Effector memory CD4-positive, alpha-beta T cell (primary cell): ENCODE data around the gene TUBGCP6.

ENCODE experiments used
- DNase-seq, 3 donors: peaks; one replicate each; pipeline ENCODE4 v3.0.0-alpha.2; 2020
- H3K27ac ChIP-seq: 2 replicates; pipeline ENCODE4 v1.7.0; 2013; ENCODE audit warnings: mild to moderate bottlenecking, low read length, moderate library complexity; ENCODE audit not compliant: insufficient read depth, poor library complexity, severe bottlenecking
- H3K27me3 ChIP-seq: replicated peaks from 2 replicates; pipeline ENCODE4 v1.7.0; 2013; ENCODE audit warnings: mild to moderate bottlenecking, low read length; ENCODE audit not compliant: insufficient read depth, control insufficient read depth, poor library complexity, severe bottlenecking
- H3K36me3 ChIP-seq: 2 replicates; pipeline ENCODE4 v1.7.0; 2013; ENCODE audit warnings: mild to moderate bottlenecking, low read length, moderate library complexity; ENCODE audit not compliant: control insufficient read depth, insufficient read depth
- H3K4me1 ChIP-seq: 2 replicates; pipeline ENCODE4 v1.7.0; 2013; ENCODE audit warnings: low read length, mild to moderate bottlenecking; ENCODE audit not compliant: control insufficient read depth, insufficient read depth, poor library complexity, severe bottlenecking
- H3K4me3 ChIP-seq: 2 replicates; pipeline ENCODE4 v1.7.0; 2013; ENCODE audit warnings: low read length, low read depth, mild to moderate bottlenecking; ENCODE audit not compliant: insufficient read depth, poor library complexity, severe bottlenecking
- H3K9me3 ChIP-seq: 2 replicates; pipeline ENCODE4 v1.7.0; 2013; ENCODE audit warnings: mild to moderate bottlenecking, low read length, moderate library complexity; ENCODE audit not compliant: control insufficient read depth

The TUBGCP6 gene

GRCh38 chr22:50250555-50251476 is 6.0 kb upstream of the TUBGCP6 start, which contains the start of gene HDAC10:
Gene HDAC10 (minus strand): TSS chr22:50251265. CDS start chr22:50251032, 233 bp downstream.
- Histone ChIP-seq H3K36me3 (peaks cover 18% of the 10 kb centered on the region), H3K27me3 (no peaks in the 10 kb centered on the region), H3K9me3 (no peaks in the 10 kb centered on the region), H3K4me1 (peaks cover 35% of the 10 kb centered on the region), H3K27ac (peak within 1 kb of the TSS; percentile 52), H3K4me3 (peak within 1 kb of the TSS; percentile 70)
- peak; percentile 60 to 72 (median 62) for DNase-seq

GRCh38 chr22:50250249-50250554 is 5.4 kb upstream of the TUBGCP6 start:
- no peak for DNase-seq
- Histone ChIP-seq H3K27me3 (no peaks in the 10 kb centered on the region), H3K4me1 (peaks cover 40% of the 10 kb centered on the region), H3K27ac (no peak overlapping the region), H3K4me3 (peak overlapping the region; percentile 70), H3K36me3 (peaks cover 18% of the 10 kb centered on the region), H3K9me3 (no peaks in the 10 kb centered on the region)

- Histone ChIP-seq H3K9me3 (no peaks in the 10 kb centered on the region), H3K27me3 (no peaks in the 10 kb centered on the region), H3K27ac (no peak overlapping the region), H3K36me3 (peaks cover 18% of the 10 kb centered on the region), H3K4me1 (peaks cover 40% of the 10 kb centered on the region), H3K4me3 (no peak overlapping the region)
- no peak for DNase-seq
Observed at GRCh38 chr22:50249341-50250248, 4.8 kb upstream of the TUBGCP6 start.

- no peak for DNase-seq
- Histone ChIP-seq H3K27ac (peak overlapping the region; percentile 6), H3K27me3 (no peaks in the 10 kb centered on the region), H3K4me3 (no peak overlapping the region), H3K36me3 (peaks cover 18% of the 10 kb centered on the region), H3K9me3 (no peaks in the 10 kb centered on the region), H3K4me1 (peaks cover 49% of the 10 kb centered on the region)
Observed at GRCh38 chr22:50248196-50249081, 3.6 kb upstream of the TUBGCP6 start.

GRCh38 chr22:50247748-50248147 is 2.9 kb upstream of the TUBGCP6 start:
- peak; percentile 49 to 73 (median 54) for DNase-seq
- no peak overlapping the region for H3K4me3 ChIP-seq
- peaks cover 18% of the 10 kb centered on the region for H3K36me3 ChIP-seq
- no peak overlapping the region for H3K27ac ChIP-seq
- H3K4me1 ChIP-seq, result peaks cover 53% of the 10 kb centered on the region
- H3K27me3 ChIP-seq, result no peaks in the 10 kb centered on the region
- no peaks in the 10 kb centered on the region for H3K9me3 ChIP-seq

- Histone ChIP-seq H3K4me3 (no peak overlapping the region), H3K36me3 (peaks cover 18% of the 10 kb centered on the region), H3K27me3 (no peaks in the 10 kb centered on the region), H3K4me1 (peaks cover 62% of the 10 kb centered on the region), H3K9me3 (no peaks in the 10 kb centered on the region), H3K27ac (no peak overlapping the region)
- DNase-seq, result no peak
Observed at GRCh38 chr22:50246242-50247175, 1.7 kb upstream of the TUBGCP6 start.

- Histone ChIP-seq H3K27me3 (no peaks in the 10 kb centered on the region), H3K27ac (peak overlapping the region; percentile 90), H3K36me3 (peaks cover 18% of the 10 kb centered on the region), H3K4me3 (peak overlapping the region; percentile 72), H3K4me1 (peaks cover 64% of the 10 kb centered on the region), H3K9me3 (no peaks in the 10 kb centered on the region)
- DNase-seq, result no peak
Observed at GRCh38 chr22:50245214-50246072, 620 bp upstream of the TUBGCP6 start.

- H3K9me3 ChIP-seq, result no peaks in the 10 kb centered on the region
- peak overlapping the region; percentile 72 for H3K4me3 ChIP-seq
- peak overlapping the region; percentile 90 for H3K27ac ChIP-seq
- H3K36me3 ChIP-seq, result peaks cover 27% of the 10 kb centered on the region
- peaks cover 51% of the 10 kb centered on the region for H3K4me1 ChIP-seq
- DNase-seq, result no peak
- no peaks in the 10 kb centered on the region for H3K27me3 ChIP-seq
Observed at GRCh38 chr22:50243685-50244419, 971 bp downstream of the TUBGCP6 start.
